EL (cell line): ENCODE results near the gene JPH4.

Experiments used
- DNase-seq: peaks from one replicate; pipeline ENCODE4 v3.0.0-alpha.2; 2016

Gene JPH4

DNA sequence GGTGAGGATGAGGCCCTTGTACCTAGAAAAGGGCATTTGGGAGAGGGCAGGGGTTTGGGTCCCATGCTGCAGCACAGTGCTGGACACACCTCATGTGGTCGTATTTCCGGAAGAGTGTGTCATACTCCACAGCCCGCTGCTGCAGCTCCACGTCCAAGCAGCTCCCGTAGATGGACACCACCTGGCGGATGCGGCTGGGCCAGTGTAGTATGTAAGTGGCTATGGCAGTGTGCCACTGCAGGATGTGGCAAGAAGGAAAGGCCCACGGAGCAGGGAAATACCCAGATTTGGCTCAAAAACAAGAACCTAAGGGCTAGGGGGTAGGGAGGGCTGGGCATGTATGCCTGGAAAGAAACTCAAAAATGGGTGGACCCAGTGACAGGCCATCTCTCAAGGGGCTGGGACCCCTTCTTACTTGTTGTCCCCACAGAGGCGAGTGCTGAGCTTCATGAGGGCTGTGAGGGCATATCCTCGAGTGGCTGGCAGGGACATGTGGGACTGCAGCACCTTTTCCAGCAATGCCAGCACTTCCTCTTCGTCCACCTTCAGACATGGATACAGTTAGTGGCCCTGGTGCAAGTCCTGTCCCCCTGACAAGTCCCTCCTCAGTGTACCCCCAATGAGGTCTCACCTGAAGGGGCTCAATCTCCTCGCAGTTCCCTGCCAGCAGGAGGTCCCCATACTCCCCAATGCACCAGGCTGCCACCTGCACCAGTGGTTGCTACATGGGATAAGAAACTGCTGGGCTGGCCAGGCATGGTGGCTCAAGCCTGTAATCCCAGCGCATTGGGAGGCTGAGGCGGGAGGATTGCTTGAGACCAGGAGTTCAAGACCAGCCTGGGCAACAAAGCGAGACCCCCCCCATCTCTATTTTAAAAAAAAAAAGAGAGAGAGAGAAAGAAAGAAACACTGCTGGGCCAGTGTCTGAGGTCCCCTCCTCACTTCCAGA, 16.4 kb downstream of the JPH4 start:
- DNase-seq = no peak

DNA sequence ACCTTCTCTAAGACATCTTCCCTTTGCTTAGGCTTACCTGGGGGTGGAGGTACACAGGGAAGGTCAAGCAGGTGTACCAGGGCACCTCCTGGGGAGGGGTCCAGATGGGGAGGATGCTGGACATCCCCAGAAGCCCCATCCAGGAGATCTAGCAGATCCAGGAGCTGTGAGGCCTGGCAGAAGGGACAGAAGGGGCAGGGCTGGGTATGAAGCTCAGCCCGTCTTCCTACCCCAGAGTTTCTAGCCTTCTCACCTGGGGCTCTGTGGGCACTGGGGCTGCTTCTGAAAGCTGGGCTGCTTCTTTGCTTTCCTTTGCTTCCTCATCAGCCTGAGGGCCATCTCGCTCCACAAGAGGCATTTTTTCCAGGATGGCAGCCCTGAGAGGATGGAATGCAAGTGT, 17.3 kb downstream of the JPH4 start:
- DNase-seq = no peak

- DNase-seq = no peak
Observed at GRCh38 chr14:23559926-23560520, 18.6 kb downstream of the JPH4 start.

GRCh38 chr14:23559010-23559925, 19.3 kb downstream of the JPH4 start:
- peak; percentile 59 for DNase-seq

- DNase-seq = no peak
Observed at GRCh38 chr14:23558346-23559009, 20.1 kb downstream of the JPH4 start.

DNA sequence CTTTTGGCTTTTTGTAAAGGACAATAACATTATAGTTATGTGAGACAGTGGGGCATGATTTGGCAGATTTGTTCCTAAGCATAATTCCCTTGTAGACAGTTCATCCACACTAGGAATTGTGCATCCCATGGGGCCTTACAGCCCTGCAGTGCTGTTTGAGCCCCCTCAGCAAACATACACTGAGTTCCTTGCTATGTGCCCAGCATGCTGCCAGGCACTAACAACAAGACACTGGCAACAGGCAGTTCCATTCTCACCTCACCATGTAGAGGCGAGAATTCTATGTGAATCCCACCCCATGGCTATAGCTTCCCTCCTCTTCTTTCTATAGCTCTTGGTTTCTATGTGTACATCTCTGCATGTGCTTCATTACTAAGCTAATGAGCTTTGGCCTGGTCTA, 20.6 kb downstream of the JPH4 start:
- no peak for DNase-seq

GRCh38 chr14:23557521-23557920, 21.1 kb downstream of the JPH4 start:
- no peak for DNase-seq

GRCh38 chr14:23556700-23557440, 21.7 kb downstream of the JPH4 start:
- DNase-seq = peak; percentile 19

DNA sequence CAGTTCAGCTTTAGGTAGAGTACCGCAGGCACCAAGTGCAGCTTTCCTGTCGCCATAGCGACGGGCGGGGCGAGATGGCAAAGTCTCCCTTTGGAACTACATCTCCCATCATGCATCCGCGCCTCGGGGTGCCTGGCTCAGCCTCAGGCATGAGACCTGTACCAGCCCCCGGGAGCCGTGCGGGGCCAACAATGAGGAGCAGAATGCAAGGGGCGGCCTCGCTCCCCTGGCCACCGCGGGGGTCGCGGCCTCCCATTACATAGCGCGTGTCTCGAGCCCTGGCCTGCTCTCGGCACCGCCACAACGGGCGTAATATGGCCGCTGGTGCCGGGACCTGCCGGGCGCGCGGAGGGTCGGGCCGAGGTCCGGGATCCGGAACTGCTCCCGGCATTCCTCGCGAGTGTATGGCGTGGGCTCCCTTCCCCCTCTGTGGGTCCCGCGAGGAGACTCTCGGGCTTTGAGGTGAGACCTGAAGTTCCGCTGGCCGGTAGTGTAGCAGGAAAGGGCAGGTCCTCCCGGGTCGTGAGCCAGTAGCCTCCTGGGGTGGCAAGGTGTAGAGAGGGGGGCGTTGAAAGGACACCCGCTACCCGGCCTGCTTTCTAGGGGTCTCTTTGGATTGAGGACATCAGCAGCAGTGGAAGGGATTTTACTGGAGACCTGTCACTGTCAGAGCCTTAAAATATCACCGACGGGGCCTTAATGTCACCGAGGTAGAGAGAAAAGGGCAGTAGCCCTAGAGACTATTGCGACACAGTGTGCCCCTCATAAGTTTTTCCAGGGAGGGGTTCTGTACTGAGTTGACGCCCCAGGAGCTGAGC, 22.5 kb downstream of the JPH4 start, which contains the start of gene THTPA:
THTPA (plus strand) TSS at position 390 of the 818 bp plus-strand sequence. CDS start 487 bp downstream, outside the sequence.
- peak; percentile 90 for DNase-seq

- no peak for DNase-seq
Observed at GRCh38 chr14:23555533-23555881, 23.1 kb downstream of the JPH4 start.

GRCh38 chr14:23551266-23552028, 27.1 kb downstream of the JPH4 start, which contains the start of gene ZFHX2:
Gene ZFHX2, minus strand, starts transcription at chr14:23551765. Its CDS starts 16,440 bp downstream, at chr14:23535325.
- DNase-seq = peak; percentile 78

DNA sequence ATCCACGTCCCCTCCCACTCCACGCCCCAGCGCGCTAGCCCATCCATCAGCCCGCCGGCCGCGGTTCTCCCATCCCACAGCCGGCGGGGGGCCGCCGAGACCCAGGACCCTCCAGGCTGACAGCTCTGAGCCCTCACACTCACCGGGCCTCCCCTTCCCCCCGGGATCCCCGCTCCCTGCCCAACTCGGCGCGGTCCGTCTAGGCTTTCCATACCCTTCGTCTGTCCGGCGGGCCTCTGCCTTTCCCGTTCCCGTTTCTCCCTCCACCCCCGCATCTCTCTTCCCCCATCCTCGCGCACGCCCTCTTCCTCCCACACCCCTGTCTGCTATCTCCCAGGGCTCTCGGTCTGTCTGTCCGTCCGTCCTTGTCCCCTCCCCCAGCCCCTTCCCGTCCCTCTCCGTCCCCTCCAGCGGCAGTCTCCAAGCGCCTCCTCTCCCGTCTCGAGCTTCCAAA, 27.8 kb downstream of the JPH4 start:
- peak; percentile 43 for DNase-seq

DNA sequence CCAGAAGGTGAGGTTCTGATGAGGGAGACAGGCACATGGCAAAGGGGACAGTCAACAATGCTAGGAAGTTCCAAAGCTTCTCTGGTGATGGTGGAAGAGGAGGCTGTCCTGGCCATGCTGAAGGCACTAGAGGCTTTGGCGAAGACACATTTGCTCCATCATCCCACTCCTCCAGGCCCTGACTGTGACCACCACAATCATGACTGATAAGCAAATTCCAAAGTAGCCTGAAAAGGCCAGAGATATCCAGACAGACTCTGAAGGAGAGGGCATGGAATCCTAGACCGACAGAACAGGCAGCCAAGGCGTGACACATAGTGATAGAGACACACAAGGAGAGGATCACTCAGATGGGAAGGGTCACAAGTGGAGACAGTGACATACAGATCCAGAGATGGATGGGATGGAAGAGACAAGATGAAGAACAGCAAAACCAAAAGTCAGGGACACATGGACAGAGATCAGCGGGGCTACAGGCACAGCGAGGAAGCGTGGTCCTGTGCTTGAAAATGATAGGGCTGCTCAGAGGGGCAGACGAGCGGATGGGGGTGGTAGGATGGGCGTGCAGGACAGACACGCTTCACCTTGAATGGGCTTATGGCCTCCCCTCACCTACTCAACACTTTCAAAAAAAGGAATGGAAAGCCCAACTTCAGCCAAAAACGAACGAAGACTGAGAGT, 28.3 kb downstream of the JPH4 start:
- no peak for DNase-seq

DNA sequence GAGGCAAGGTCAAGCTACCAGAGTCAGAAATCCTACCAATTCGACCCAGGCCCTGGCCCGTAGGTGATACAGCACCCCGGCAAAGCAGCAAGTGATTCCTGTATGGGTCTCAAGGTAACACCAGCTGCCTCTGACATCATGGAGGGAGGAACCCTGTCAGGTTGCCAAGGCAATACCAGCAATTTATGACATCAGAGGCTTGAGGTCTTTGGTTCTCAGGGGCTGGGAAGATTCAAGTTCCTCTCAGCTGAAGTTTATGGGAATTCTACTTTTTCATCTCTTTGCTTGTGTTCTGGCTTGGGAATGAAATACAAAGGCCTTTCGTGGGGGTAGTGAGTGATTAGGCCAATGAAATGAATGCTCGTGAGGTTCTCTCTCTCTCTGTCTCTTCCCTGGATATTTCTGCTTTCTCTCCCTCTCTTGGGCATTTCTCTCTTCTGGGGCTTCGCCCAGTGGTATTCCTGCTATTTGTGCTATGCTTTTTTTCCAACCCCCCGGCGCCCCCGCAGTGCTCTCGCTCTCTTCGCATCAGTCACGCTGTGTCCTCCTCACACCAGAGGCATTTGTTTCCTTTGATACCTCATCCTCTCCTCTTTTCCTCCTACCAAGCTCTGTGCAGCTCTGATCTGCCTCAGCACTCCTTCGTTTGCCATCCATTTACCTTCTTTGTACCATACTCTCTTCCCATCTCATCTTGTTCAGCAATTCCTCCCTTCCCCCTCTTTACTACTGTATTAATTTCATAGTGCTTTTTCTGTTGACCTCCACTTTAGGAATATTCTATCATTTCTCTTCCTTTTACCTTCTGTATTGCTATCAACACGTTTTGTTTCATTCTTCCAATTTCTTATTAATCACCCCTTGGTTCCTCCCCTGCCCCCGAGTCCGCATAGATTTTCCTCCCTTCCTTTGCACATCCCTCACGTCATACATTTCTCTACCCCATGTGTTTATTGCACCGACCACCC, 30.0 kb downstream of the JPH4 start:
- peak; percentile 73 for DNase-seq

DNA sequence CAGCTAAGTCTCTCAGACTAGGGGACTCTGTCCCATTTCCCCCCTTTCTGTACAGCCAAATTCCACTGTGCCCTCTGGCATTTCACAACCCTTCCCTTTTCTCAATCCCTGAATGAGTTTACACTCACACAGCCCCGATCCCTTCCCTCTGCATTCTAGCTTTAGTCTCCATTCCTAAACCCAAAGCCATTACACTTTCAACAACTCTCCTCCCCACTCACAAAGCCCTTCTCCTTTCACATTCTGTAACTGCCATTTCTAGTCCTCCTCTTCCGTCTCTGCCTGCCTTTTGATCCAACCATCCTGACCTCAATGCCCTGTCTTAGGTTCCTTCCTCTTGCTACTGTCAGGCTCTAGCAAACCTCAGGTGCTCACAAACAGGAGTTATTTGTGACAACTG, 30.7 kb downstream of the JPH4 start:
- no peak for DNase-seq

GRCh38 chr14:23546450-23547035, 32.0 kb downstream of the JPH4 start:
- no peak for DNase-seq

- DNase-seq = no peak
Observed at GRCh38 chr14:23545740-23546365, 32.7 kb downstream of the JPH4 start.
